Measurements from ENCODE around the gene CCDC69.

CCDC69 gene

DNA sequence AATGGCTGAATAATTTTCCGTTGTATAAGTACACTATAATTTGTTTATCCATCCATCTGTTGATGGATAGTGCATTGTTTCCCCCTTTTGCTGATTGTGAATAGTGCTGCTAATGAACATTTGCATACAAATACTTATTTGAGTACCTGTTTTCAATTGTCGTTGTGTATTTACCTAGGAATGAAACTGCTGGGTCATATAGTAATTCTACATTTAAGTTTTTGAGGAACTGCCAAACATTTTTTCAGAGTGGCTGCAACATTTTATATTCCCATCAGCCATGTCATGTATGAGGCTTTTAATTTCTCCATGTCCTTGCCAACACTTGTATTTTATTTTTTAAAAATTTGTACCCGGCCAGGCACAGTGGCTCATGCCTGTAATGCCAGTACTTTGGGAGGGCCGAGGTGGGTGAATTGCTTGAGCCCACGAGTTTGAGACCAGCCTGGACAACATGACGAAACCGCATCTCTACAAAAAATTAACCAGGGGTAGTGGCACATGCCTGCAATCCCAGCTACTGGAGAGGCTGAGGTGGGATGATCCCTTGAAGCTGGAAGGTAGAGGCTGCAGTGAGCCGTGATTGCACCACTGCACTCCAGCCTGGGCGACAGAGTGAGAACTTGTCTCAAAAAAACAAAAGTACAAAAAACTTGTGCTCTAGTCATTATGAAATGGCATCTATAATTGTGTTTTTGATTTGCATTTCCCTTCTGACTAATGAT lies 64.1 kb downstream of the CCDC69 start:
- H3K79me1 ChIP-seq (ENCODE audit: low read depth, low read length) = no peaks in the 10 kb centered on the region
- no peak overlapping the region for H2AFZ ChIP-seq (ENCODE audit: low read length)
- H2BK5ac ChIP-seq (ENCODE audit: low read length) = no peak overlapping the region
- peaks cover 0 to 9% (median 0%) of the 10 kb centered on the region in 3 experiments for H3K27me3 ChIP-seq (ENCODE audit: control insufficient read depth in 3 of 3, insufficient read depth in 3 of 3, low read depth in 1 of 3, low read length in 3 of 3)
- DNase-seq (ENCODE audit: low spot score) = no peak
- no peak overlapping the region for H3K4ac ChIP-seq (ENCODE audit: low read length)
- H3K27ac ChIP-seq (replicated peaks; ENCODE audit: low read length) = no peak overlapping the region
- H3K4me1 ChIP-seq (ENCODE audit: control insufficient read depth in 2 of 2, insufficient read depth in 1 of 2, low read depth in 1 of 2, low read length in 2 of 2) = peaks cover 16 to 27% of the 10 kb centered on the region in 2 donors
- no peak overlapping the region for H3K14ac ChIP-seq (ENCODE audit: low read length)
- no peak overlapping the region for H4K91ac ChIP-seq (ENCODE audit: low read depth, low read length, poor library complexity)
- no peak overlapping the region for H3K4me2 ChIP-seq (ENCODE audit: insufficient read depth, low read length, poor library complexity, severe bottlenecking)
- H3K9me3 ChIP-seq (replicated peaks in 1 of 2; ENCODE audit: control insufficient read depth in 2 of 2, insufficient read depth in 1 of 2, low read depth in 1 of 2, low read length in 2 of 2) = no peaks in the 10 kb centered on the region
- no peak overlapping the region for H2BK12ac ChIP-seq (ENCODE audit: low read length)
- H2AK5ac ChIP-seq (ENCODE audit: low read depth, low read length) = no peak overlapping the region
- H2BK120ac ChIP-seq (ENCODE audit: low read depth, low read length) = no peak overlapping the region
- H4K8ac ChIP-seq (ENCODE audit: low read depth, low read length) = no peak overlapping the region
- H3K4me3 ChIP-seq (ENCODE audit: low read length in 2 of 2) = no peak overlapping the region
- H3K36me3 ChIP-seq (replicated peaks in 1 of 2; ENCODE audit: control insufficient read depth in 2 of 2, insufficient read depth in 2 of 2, low read length in 2 of 2) = no peaks in the 10 kb centered on the region
- no peak overlapping the region for H3K9ac ChIP-seq (ENCODE audit: low read depth, low read length, poor library complexity)
- no peak overlapping the region for H2BK15ac ChIP-seq (ENCODE audit: low read length)
- no CpG with 5 or more reads among the region's 9 CpGs for WGBS, 2 donors (ENCODE audit: extremely low coverage in 2 of 2, insufficient read length in 2 of 2, insufficient replicate concordance in 1 of 2)
- no peak overlapping the region for H3K18ac ChIP-seq (ENCODE audit: low read length)
- H3K23ac ChIP-seq (ENCODE audit: low read depth, low read length, poor library complexity) = no peak overlapping the region

DNA sequence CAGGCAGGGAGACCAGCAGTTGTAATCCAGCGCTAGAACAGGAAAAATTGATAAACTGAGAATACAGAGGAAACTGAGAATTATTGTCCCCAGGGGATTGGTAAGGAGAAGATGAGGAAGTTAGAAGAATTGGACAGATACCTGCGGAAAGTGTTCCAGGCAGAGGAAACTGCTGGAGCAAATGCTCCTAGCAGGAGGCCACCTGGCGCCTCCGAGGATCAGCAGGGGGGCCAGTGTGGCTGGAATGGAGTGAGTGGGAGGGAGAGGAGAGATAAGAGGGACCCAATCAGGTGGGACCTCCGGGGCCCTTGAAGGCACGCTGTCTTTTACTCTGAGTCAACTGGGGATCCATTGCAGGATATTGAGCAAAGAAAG lies 65.6 kb downstream of the CCDC69 start:
- Histone ChIP-seq H2BK12ac (ENCODE audit: low read length) (no peak overlapping the region), H2AK5ac (ENCODE audit: low read depth, low read length) (no peak overlapping the region), H3K4ac (ENCODE audit: low read length) (no peak overlapping the region), H3K14ac (ENCODE audit: low read length) (no peak overlapping the region), H3K23ac (ENCODE audit: low read depth, low read length, poor library complexity) (no peak overlapping the region), H2BK15ac (ENCODE audit: low read length) (no peak overlapping the region), H2AFZ (ENCODE audit: low read length) (peak overlapping the region; percentile 97), H3K18ac (ENCODE audit: low read length) (no peak overlapping the region), H3K27me3 (ENCODE audit: control insufficient read depth in 3 of 3, insufficient read depth in 3 of 3, low read depth in 1 of 3, low read length in 3 of 3) (peaks cover 0 to 9% (median 0%) of the 10 kb centered on the region in 3 experiments), H3K36me3 (replicated peaks in 1 of 2; ENCODE audit: control insufficient read depth in 2 of 2, insufficient read depth in 2 of 2, low read length in 2 of 2) (no peaks in the 10 kb centered on the region), H3K9ac (ENCODE audit: low read depth, low read length, poor library complexity) (no peak overlapping the region), H3K79me1 (ENCODE audit: low read depth, low read length) (no peaks in the 10 kb centered on the region), H3K4me1 (ENCODE audit: control insufficient read depth in 2 of 2, insufficient read depth in 1 of 2, low read depth in 1 of 2, low read length in 2 of 2) (peaks cover 16 to 27% of the 10 kb centered on the region in 2 donors), H3K27ac (replicated peaks; ENCODE audit: low read length) (no peak overlapping the region), H3K9me3 (replicated peaks in 1 of 2; ENCODE audit: control insufficient read depth in 2 of 2, insufficient read depth in 1 of 2, low read depth in 1 of 2, low read length in 2 of 2) (no peaks in the 10 kb centered on the region), H4K8ac (ENCODE audit: low read depth, low read length) (no peak overlapping the region), H2BK120ac (ENCODE audit: low read depth, low read length) (no peak overlapping the region), H4K91ac (ENCODE audit: low read depth, low read length, poor library complexity) (no peak overlapping the region), H3K4me2 (ENCODE audit: insufficient read depth, low read length, poor library complexity, severe bottlenecking) (peak overlapping the region; percentile 90), H3K4me3 (ENCODE audit: low read length in 2 of 2) (peak overlapping the region; percentile 74 to 88), H2BK5ac (ENCODE audit: low read length) (no peak overlapping the region)
- WGBS, 2 donors (ENCODE audit: extremely low coverage in 2 of 2, insufficient read length in 2 of 2, insufficient replicate concordance in 1 of 2) = no CpG with 5 or more reads among the region's 6 CpGs
- no peak for DNase-seq (ENCODE audit: low spot score)

DNA sequence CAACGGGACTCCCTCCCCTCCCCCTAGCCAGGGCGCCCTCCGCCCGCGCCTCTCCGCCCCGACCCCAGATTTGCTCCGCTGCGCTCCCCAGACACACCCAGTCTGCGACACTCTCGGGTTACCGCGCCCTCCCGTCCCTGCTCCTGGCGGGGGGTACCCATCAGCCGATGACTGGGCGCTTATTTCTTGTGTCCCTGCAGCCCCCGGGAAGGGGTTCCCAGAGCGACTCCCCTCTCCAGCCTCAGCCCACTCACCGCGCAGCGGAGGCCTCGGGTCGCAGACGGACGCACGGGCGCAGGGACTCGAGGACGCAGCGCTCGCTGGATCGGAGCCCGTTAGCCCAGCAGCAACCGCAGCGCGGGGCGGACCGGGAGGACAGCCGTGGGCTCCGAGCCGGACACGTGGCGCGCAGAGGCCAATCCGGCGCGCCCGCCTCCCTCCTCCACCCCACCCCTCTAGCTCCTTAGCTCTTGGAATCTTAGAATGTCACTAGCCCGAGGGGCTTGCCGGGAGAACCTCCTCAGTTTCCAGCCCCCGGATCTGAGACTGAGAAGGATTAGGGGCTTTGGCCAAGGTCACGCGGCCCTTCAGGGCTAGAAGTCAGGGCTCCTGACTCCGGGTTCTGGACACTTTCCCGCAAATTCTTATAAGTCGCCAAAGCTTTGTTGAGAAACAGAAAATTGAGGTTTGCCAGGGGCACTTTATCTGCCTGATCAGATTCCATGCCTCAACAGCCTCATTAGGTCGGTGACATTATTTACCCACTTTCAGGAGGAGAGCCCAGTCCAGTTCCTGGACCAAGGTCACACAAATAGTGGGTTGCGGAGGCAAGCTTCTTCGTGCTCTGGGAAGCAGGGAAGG lies 66.2 kb downstream of the CCDC69 start, which contains the start of gene ANXA6:
TSS of gene ANXA6 (minus strand) at position 354 of the 861 bp plus-strand sequence. CDS start 9,878 bp downstream, outside the sequence.
- H3K9ac ChIP-seq (ENCODE audit: low read depth, low read length, poor library complexity) = peak within 1 kb of the TSS; percentile 88
- H3K18ac ChIP-seq (ENCODE audit: low read length) = peak within 1 kb of the TSS; percentile 98
- no peak within 1 kb of the TSS for H2BK120ac ChIP-seq (ENCODE audit: low read depth, low read length)
- H3K23ac ChIP-seq (ENCODE audit: low read depth, low read length, poor library complexity) = peak within 1 kb of the TSS; percentile 93
- H4K8ac ChIP-seq (ENCODE audit: low read depth, low read length) = no peak within 1 kb of the TSS
- peak within 1 kb of the TSS; percentile 25 for H2AK5ac ChIP-seq (ENCODE audit: low read depth, low read length)
- peak within 1 kb of the TSS; percentile 90 for H3K4me2 ChIP-seq (ENCODE audit: insufficient read depth, low read length, poor library complexity, severe bottlenecking)
- peak within 1 kb of the TSS; percentile 56 for H3K14ac ChIP-seq (ENCODE audit: low read length)
- H2BK5ac ChIP-seq (ENCODE audit: low read length) = no peak within 1 kb of the TSS
- peak within 1 kb of the TSS; percentile 9 for H2BK12ac ChIP-seq (ENCODE audit: low read length)
- peak within 1 kb of the TSS; percentile 86 for H2BK15ac ChIP-seq (ENCODE audit: low read length)
- WGBS, 2 donors (ENCODE audit: extremely low coverage in 2 of 2, insufficient read length in 2 of 2, insufficient replicate concordance in 1 of 2) = no CpG with 5 or more reads among the region's 60 CpGs
- no peak within 1 kb of the TSS for H3K27ac ChIP-seq (replicated peaks; ENCODE audit: low read length)
- peaks cover 0 to 9% (median 0%) of the 10 kb centered on the region in 3 experiments for H3K27me3 ChIP-seq (ENCODE audit: control insufficient read depth in 3 of 3, insufficient read depth in 3 of 3, low read depth in 1 of 3, low read length in 3 of 3)
- H4K91ac ChIP-seq (ENCODE audit: low read depth, low read length, poor library complexity) = no peak within 1 kb of the TSS
- no peaks in the 10 kb centered on the region for H3K79me1 ChIP-seq (ENCODE audit: low read depth, low read length)
- DNase-seq (ENCODE audit: low spot score) = peak; percentile 78
- peak within 1 kb of the TSS; percentile 97 for H2AFZ ChIP-seq (ENCODE audit: low read length)
- H3K9me3 ChIP-seq (replicated peaks in 1 of 2; ENCODE audit: control insufficient read depth in 2 of 2, insufficient read depth in 1 of 2, low read depth in 1 of 2, low read length in 2 of 2) = no peaks in the 10 kb centered on the region
- no peaks in the 10 kb centered on the region for H3K36me3 ChIP-seq (replicated peaks in 1 of 2; ENCODE audit: control insufficient read depth in 2 of 2, insufficient read depth in 2 of 2, low read length in 2 of 2)
- peak within 1 kb of the TSS; percentile 74 to 88 for H3K4me3 ChIP-seq (ENCODE audit: low read length in 2 of 2)
- no peak within 1 kb of the TSS for H3K4ac ChIP-seq (ENCODE audit: low read length)
- peaks cover 16 to 27% of the 10 kb centered on the region in 2 donors for H3K4me1 ChIP-seq (ENCODE audit: control insufficient read depth in 2 of 2, insufficient read depth in 1 of 2, low read depth in 1 of 2, low read length in 2 of 2)

All from neuronal stem cell (in vitro differentiated cells).